Karpas-422 (cell line): Measurements from ENCODE around the gene MILR1. TPM values are rescaled to one million over a fixed set of nuclear protein-coding genes. Genes with fewer than 3 reads are reported as not detected.
"Not testable (repeated sequence)": the region's sequence is repeated elsewhere in the genome, so short reads cannot be mapped to it uniquely, and the experiment has no call there.

Experiments used
- DNase-seq: peaks from one replicate; pipeline ENCODE4 v3.0.0-alpha.2; 2015
- H2AFZ ChIP-seq: fragments of 200-600 bp; sonication (generic); 2 replicates; pipeline ENCODE4 v1.6.1; 2014; ENCODE audit warnings: antibody characterized with exemption, low read length, mixed read lengths
- H3K27ac ChIP-seq: fragments of 200-600 bp; sonication (generic); 2 replicates; pipeline ENCODE4 v1.5.1; 2014; ENCODE audit warnings: mild to moderate bottlenecking, low read length, moderate library complexity
- H3K27me3 ChIP-seq: fragments of 200-600 bp; sonication (generic); 2 replicates; pipeline ENCODE4 v1.6.1; 2014; ENCODE audit warnings: low read length, mixed read lengths
- H3K36me3 ChIP-seq: fragments of 200-600 bp; sonication (generic); 2 replicates; pipeline ENCODE4 v1.6.1; 2014; ENCODE audit warnings: low read length, mixed read lengths; ENCODE audit not compliant: insufficient read depth
- H3K4me1 ChIP-seq: fragments of 200-600 bp; sonication (generic); 2 replicates; pipeline ENCODE4 v1.6.1; 2014; ENCODE audit warnings: mild to moderate bottlenecking, low read length, mixed read lengths
- H3K4me2 ChIP-seq: fragments of 200-600 bp; sonication (generic); 2 replicates; pipeline ENCODE4 v1.6.1; 2014; ENCODE audit warnings: low read length, low read depth, mild to moderate bottlenecking; ENCODE audit not compliant: poor library complexity, severe bottlenecking
- H3K4me3 ChIP-seq: fragments of 200-600 bp; sonication (generic); 2 replicates; pipeline ENCODE4 v1.5.1; 2014; ENCODE audit warnings: mild to moderate bottlenecking, antibody characterized with exemption, low read length, mixed read lengths
- H3K79me2 ChIP-seq: fragments of 200-600 bp; sonication (generic); 2 replicates; pipeline ENCODE4 v1.6.1; 2014; ENCODE audit warnings: mild to moderate bottlenecking, low read length, mixed read lengths
- H3K9ac ChIP-seq: fragments of 200-600 bp; sonication (generic); 2 replicates; pipeline ENCODE4 v1.6.0; 2014; ENCODE audit warnings: low read length
- H3K9me2 ChIP-seq: fragments of 200-600 bp; sonication (generic), shearing (Covaris generic); replicated peaks from 2 replicates; pipeline ENCODE4 v1.6.0; 2014; ENCODE audit warnings: mild to moderate bottlenecking, low read length, moderate library complexity; ENCODE audit not compliant: insufficient read depth
- H3K9me3 ChIP-seq: fragments of 300-700, 200-600 bp; sonication (generic); 2 replicates; pipeline ENCODE4 v1.6.1; 2014; ENCODE audit warnings: low read length, mixed read lengths
- H4K20me1 ChIP-seq: fragments of 200-600 bp; sonication (generic); 2 replicates; pipeline ENCODE4 v1.6.1; 2014; ENCODE audit warnings: mild to moderate bottlenecking, antibody characterized with exemption, low read length, low read depth; ENCODE audit not compliant: insufficient read depth
- total RNA-seq: library from RNA; depleted of rRNA; stranded (reverse); fragments of >200 nt; shearing (Covaris generic); gene quantifications from 2 replicates; pipeline ENCODE4 v1.2.3, GENCODE V29; 2014; ENCODE audit warnings: low replicate concordance

MILR1 gene
- total RNA-seq, 1 experiment from 2014 or later, result 156 TPM

- Histone ChIP-seq H3K4me2 (peak overlapping the region; percentile 24), H3K9ac (no peak overlapping the region), H3K79me2 (peaks cover 20% of the 10 kb centered on the region; the same call in 1 of the 2 replicates), H3K4me1 (peaks cover 38% of the 10 kb centered on the region), H3K27me3 (no peaks in the 10 kb centered on the region), H4K20me1 (no peaks in the 10 kb centered on the region), H3K9me2 (no peaks in the 10 kb centered on the region), H2AFZ (no peak overlapping the region), H3K9me3 (no peaks in the 10 kb centered on the region), H3K36me3 (peaks cover 46% of the 10 kb centered on the region), H3K4me3 (no peak overlapping the region), H3K27ac (peak overlapping the region; percentile 94)
- peak; percentile 81 for DNase-seq
These were observed 7.3 kb downstream of the MILR1 start for GRCh38 chr17:64455993-64456885.

- Histone ChIP-seq H3K4me2 (no peak overlapping the region), H3K9ac (no peak overlapping the region), H2AFZ (no peak overlapping the region), H3K27ac (peak overlapping the region; percentile 94), H3K4me1 (peaks cover 38% of the 10 kb centered on the region), H3K9me3 (no peaks in the 10 kb centered on the region), H3K27me3 (no peaks in the 10 kb centered on the region), H3K79me2 (peaks cover 20% of the 10 kb centered on the region; the same call in 1 of the 2 replicates), H3K4me3 (no peak overlapping the region), H3K9me2 (no peaks in the 10 kb centered on the region), H3K36me3 (peaks cover 46% of the 10 kb centered on the region), H4K20me1 (no peaks in the 10 kb centered on the region)
- no peak for DNase-seq
These were observed 8.2 kb downstream of the MILR1 start for GRCh38 chr17:64457156-64457555.

- H3K27me3 ChIP-seq, result no peaks in the 10 kb centered on the region
- no peaks in the 10 kb centered on the region for H4K20me1 ChIP-seq
- H3K4me1 ChIP-seq, result peaks cover 36% of the 10 kb centered on the region
- no peak overlapping the region for H3K27ac ChIP-seq
- H3K36me3 ChIP-seq, result peaks cover 37% of the 10 kb centered on the region
- no peak overlapping the region for H3K4me3 ChIP-seq
- DNase-seq, result no peak
- H3K9me3 ChIP-seq, result no peaks in the 10 kb centered on the region
- H2AFZ ChIP-seq, result no peak overlapping the region
- H3K79me2 ChIP-seq, result peaks cover 15% of the 10 kb centered on the region; the same call in 1 of the 2 replicates
- H3K9ac ChIP-seq, result no peak overlapping the region
- H3K4me2 ChIP-seq, result no peak overlapping the region
- H3K9me2 ChIP-seq, result no peaks in the 10 kb centered on the region
These were observed 9.8 kb downstream of the MILR1 start for GRCh38 chr17:64458756-64459155.

DNA sequence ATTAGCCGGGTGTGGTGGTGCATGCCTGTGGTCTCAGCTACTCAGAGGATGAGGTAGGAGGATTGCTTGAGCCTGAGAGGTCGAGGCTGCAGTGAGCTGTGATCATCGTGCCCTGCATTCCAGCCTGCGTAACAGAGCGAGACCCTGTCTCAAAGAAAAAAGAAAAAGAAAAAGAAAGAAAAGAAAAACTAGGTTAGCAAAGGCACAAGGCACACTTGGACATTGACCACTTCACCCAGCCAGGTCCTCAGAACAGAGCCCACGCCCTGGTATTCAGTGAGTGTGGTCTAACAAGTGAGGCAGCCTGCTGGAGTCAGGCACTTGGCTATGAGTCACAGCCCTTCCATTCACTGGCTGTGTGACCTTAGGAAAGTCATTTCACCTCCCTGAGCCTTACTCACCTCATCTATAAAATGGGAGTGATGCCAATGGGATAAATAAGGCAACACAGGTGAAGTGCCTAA is 10.4 kb downstream of the MILR1 start:
- no peaks in the 10 kb centered on the region for H3K9me2 ChIP-seq
- peaks cover 15% of the 10 kb centered on the region; the same call in 1 of the 2 replicates for H3K79me2 ChIP-seq
- no peak overlapping the region for H3K4me3 ChIP-seq
- H3K36me3 ChIP-seq, result peaks cover 34% of the 10 kb centered on the region
- peaks cover 33% of the 10 kb centered on the region for H3K4me1 ChIP-seq
- H3K9me3 ChIP-seq, result no peaks in the 10 kb centered on the region
- no peaks in the 10 kb centered on the region for H3K27me3 ChIP-seq
- no peak overlapping the region for H2AFZ ChIP-seq
- H3K27ac ChIP-seq, result no peak overlapping the region
- no peak overlapping the region for H3K4me2 ChIP-seq
- H4K20me1 ChIP-seq, result no peaks in the 10 kb centered on the region
- no peak for DNase-seq
- H3K9ac ChIP-seq, result no peak overlapping the region

DNA sequence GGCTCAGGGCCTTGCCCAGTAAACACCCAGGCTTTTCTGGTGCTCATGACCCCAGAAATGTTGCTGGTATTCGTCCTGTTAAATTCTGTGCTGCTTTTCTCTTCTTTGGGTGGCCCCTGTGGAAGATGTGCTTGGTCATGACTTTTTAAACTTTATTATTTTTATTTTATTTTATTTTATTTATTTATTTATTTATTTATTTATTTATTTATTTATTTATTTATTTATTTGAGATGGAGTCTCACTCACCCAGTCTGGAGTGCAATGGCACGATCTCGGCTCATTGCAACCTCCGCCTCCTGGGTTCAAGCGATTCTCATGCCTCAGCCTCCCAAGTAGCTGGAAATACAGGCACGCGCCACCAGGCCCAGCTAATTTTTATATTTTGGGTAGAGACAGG is 10.9 kb downstream of the MILR1 start:
- H3K9me2 ChIP-seq, H2AFZ ChIP-seq, H3K4me2 ChIP-seq, H3K9ac ChIP-seq, H3K27me3 ChIP-seq, H4K20me1 ChIP-seq, H3K27ac ChIP-seq, DNase-seq, H3K4me3 ChIP-seq, H3K9me3 ChIP-seq: not testable (repeated sequence)
- Histone ChIP-seq H3K36me3 (peaks cover 30% of the 10 kb centered on the region), H3K79me2 (peaks cover 14% of the 10 kb centered on the region; the same call in 1 of the 2 replicates), H3K4me1 (peaks cover 28% of the 10 kb centered on the region)

DNA sequence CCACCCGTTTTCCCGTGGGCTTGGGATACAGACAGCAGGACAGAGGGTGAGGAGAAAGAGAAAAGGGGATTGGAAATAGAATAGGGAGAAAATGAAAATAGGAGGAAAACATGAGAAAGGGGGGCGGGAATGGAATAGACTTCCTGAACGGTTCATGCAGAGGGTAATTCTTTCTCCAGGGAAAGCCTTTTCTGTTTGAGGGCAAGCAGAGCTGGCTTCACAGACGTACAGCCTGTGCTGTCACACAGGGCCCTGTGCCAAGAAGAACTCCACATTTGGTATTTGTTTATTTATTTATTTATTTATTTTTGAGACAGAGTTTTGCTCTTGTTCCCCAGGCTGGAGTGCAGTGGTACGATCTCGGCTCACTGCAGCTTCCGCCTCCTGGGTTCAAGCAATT is 12.0 kb downstream of the MILR1 start:
- no peak for DNase-seq
- Histone ChIP-seq H3K9ac (no peak overlapping the region), H4K20me1 (no peaks in the 10 kb centered on the region), H3K79me2 (peaks cover 9% of the 10 kb centered on the region; the same call in 1 of the 2 replicates), H3K9me3 (no peaks in the 10 kb centered on the region), H3K9me2 (no peaks in the 10 kb centered on the region), H3K4me2 (no peak overlapping the region), H3K4me1 (peaks cover 18% of the 10 kb centered on the region), H3K36me3 (peaks cover 36% of the 10 kb centered on the region), H3K27me3 (no peaks in the 10 kb centered on the region), H3K4me3 (no peak overlapping the region), H3K27ac (no peak overlapping the region), H2AFZ (no peak overlapping the region)

DNA sequence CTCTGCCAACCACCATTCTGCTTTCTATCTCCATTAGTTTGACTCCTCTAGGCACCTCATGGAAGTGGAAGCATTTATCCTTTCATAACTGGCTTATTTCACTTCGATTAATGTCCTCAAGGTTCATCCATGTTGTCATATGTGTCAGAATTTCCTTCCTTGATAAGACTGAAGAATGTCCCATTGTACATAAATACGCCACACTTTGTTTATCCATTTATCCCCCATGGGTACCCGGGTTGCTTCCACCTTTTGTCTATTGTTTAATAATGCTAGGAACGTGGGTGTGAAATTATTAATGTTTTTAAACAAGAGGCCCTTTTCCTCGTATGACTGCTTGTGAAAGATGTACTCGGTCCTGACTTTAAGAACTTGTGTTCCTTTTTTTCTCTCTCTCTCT is 12.9 kb downstream of the MILR1 start:
- Histone ChIP-seq H3K9me2 (no peaks in the 10 kb centered on the region), H3K4me3 (no peak overlapping the region), H3K4me2 (no peak overlapping the region), H3K79me2 (peaks cover 8% of the 10 kb centered on the region; the same call in 1 of the 2 replicates), H3K9me3 (no peaks in the 10 kb centered on the region), H3K4me1 (peaks cover 10% of the 10 kb centered on the region), H4K20me1 (no peaks in the 10 kb centered on the region), H3K9ac (no peak overlapping the region), H2AFZ (no peak overlapping the region), H3K27ac (no peak overlapping the region), H3K27me3 (no peaks in the 10 kb centered on the region), H3K36me3 (peaks cover 39% of the 10 kb centered on the region)
- no peak for DNase-seq

GRCh38 chr17:64466019-64466735 is 17.3 kb downstream of the MILR1 start:
- H3K9me3 ChIP-seq, result no peaks in the 10 kb centered on the region
- DNase-seq, result no peak
- H3K79me2 ChIP-seq, result no peaks in the 10 kb centered on the region
- no peak overlapping the region for H3K4me3 ChIP-seq
- H3K4me2 ChIP-seq, result no peak overlapping the region
- no peaks in the 10 kb centered on the region for H3K4me1 ChIP-seq
- H4K20me1 ChIP-seq, result no peaks in the 10 kb centered on the region
- no peaks in the 10 kb centered on the region for H3K9me2 ChIP-seq
- H2AFZ ChIP-seq, result no peak overlapping the region
- H3K9ac ChIP-seq, result no peak overlapping the region
- no peak overlapping the region for H3K27ac ChIP-seq
- no peaks in the 10 kb centered on the region for H3K27me3 ChIP-seq
- H3K36me3 ChIP-seq, result peaks cover 34% of the 10 kb centered on the region; the same call in 1 of the 2 replicates
